ENCODE data around the gene PIK3R6.

The PIK3R6 gene

GRCh38 chr17:8879410-8879809 lies 11.9 kb upstream of the PIK3R6 start:
- intact Hi-C loops (cut with DNase I): no loop called here
- DNase-seq: peak in 1 of 10 donors; percentile 12

GRCh38 chr17:8877984-8878383 lies 10.5 kb upstream of the PIK3R6 start:
- intact Hi-C loops (cut with DNase I): no loop called here
- DNase-seq: peak in 1 of 10 donors; percentile 2

GRCh38 chr17:8875957-8876356 lies 8.5 kb upstream of the PIK3R6 start:
- DNase-seq: peak in 1 of 10 donors; percentile 8
- intact Hi-C loops (cut with DNase I): no loop called here

GRCh38 chr17:8875436-8875835 lies 8.0 kb upstream of the PIK3R6 start:
- intact Hi-C loops (cut with DNase I): no loop called here
- peak in 2 of 10 donors; percentile 14 to 68 for DNase-seq

GRCh38 chr17:8873801-8874715 lies 6.6 kb upstream of the PIK3R6 start:
- intact Hi-C loops (cut with DNase I): no loop called here
- peak in 1 of 10 donors; percentile 54 for DNase-seq

- intact Hi-C loops (cut with DNase I): no loop called here
- peak in 1 of 10 donors; percentile 59 for DNase-seq
Measured at GRCh38 chr17:8872705-8873435, 5.4 kb upstream of the PIK3R6 start.

GRCh38 chr17:8872036-8872704 lies 4.7 kb upstream of the PIK3R6 start:
- intact Hi-C loops (cut with DNase I): no loop called here
- DNase-seq: peak in 1 of 10 donors; percentile 32

- DNase-seq: peak in 1 of 10 donors; percentile 35
- intact Hi-C loops (cut with DNase I): no loop called here
Measured at GRCh38 chr17:8871081-8871581, 3.7 kb upstream of the PIK3R6 start.

GRCh38 chr17:8870406-8871040 lies 3.0 kb upstream of the PIK3R6 start:
- intact Hi-C loops (cut with DNase I): no loop called here
- DNase-seq: peak in 2 of 10 donors; percentile 19 to 62

- peak in 2 of 10 donors; percentile 7 to 47 for DNase-seq
- intact Hi-C loops (cut with DNase I): no loop called here
Measured at GRCh38 chr17:8869114-8869815, 1.8 kb upstream of the PIK3R6 start.

- no peak for DNase-seq
- intact Hi-C loops (cut with DNase I): no loop called here
Measured at GRCh38 chr17:8868529-8868951, 1.1 kb upstream of the PIK3R6 start.

- DNase-seq: no peak
- intact Hi-C loops (cut with DNase I): no loop called here
Measured at GRCh38 chr17:8868092-8868491, 618 bp upstream of the PIK3R6 start.

- DNase-seq: peak in 1 of 10 donors; percentile 46
- intact Hi-C loops (cut with DNase I): no loop called here
Measured at GRCh38 chr17:8865811-8866210, 1.7 kb downstream of the PIK3R6 start.

- intact Hi-C loops (cut with DNase I): no loop called here
- DNase-seq: peak in 1 of 10 donors; percentile 23
Measured at GRCh38 chr17:8865385-8865784, 2.1 kb downstream of the PIK3R6 start.

- intact Hi-C loops (cut with DNase I): no loop called here
Measured at GRCh38 chr17:8862213-8863056, 5.0 kb downstream of the PIK3R6 start.

GRCh38 chr17:8861495-8862181 lies 5.8 kb downstream of the PIK3R6 start:
- peak in 1 of 10 donors; percentile 27 for DNase-seq
- intact Hi-C loops (cut with DNase I): no loop called here

More at GRCh38 chr17:8862213-8863056, 5.0 kb downstream of the PIK3R6 start:
- peak in 2 of 10 donors; percentile 20 to 52 for DNase-seq

- peak in 2 of 10 donors; percentile 18 to 39 for DNase-seq
- intact Hi-C loops (cut with DNase I): no loop called here
Measured at GRCh38 chr17:8859804-8860430, 7.6 kb downstream of the PIK3R6 start.
